Mucosa of descending colon (tissue), 3 donors: ENCODE measurements around the gene DCAF5. TPM values are rescaled to one million over a fixed set of nuclear protein-coding genes. Genes with fewer than 3 reads are reported as not detected.

Experiments
- ATAC-seq: fragments of 200-7000 bp; cut with Tn5 transposase; one replicate; pipeline ENCODE4 v1.9.1; 2020; ENCODE audit warnings: mild to moderate bottlenecking, moderate library complexity
- DNase-seq, 3 donors: peaks; one replicate each; pipeline ENCODE4 v3.0.0-alpha.2; 2020
- H3K36me3 ChIP-seq: fragments of 200-600 bp; one replicate; pipeline ENCODE4 v1.8.0; 2021; ENCODE audit warnings: low read depth, mild to moderate bottlenecking
- H3K4me1 ChIP-seq: fragments of 200-600 bp; one replicate; pipeline ENCODE4 v1.8.0; 2021; ENCODE audit warnings: low read depth, mild to moderate bottlenecking
- H3K4me3 ChIP-seq: fragments of 200-600 bp; one replicate; pipeline ENCODE4 v1.8.0; 2021; ENCODE audit warnings: mild to moderate bottlenecking
- H3K9me3 ChIP-seq: fragments of 200-600 bp; one replicate; pipeline ENCODE4 v1.8.0; 2021; ENCODE audit warnings: mild to moderate bottlenecking
- intact Hi-C, 2 donors: fragments of 100-400 bp; cut with DNase I in 1 of 2; cut with micrococcal nuclease in 1 of 2; formaldehyde crosslinking; loops; one replicate each; pipeline versions ENCODE4 v1.11.0 to v1.11.1; 2022; cut with DNase I, micrococcal nuclease
- long read RNA-seq, 2 donors: library from polyadenylated mRNA; unstranded; transcript quantifications; one replicate each; pipeline ENCODE4 v2.0.0, GENCODE V29; 2019 to 2021
- total RNA-seq, 3 donors: library from RNA; stranded (reverse); fragmentation: NEBNext Ultra II Directional in 2 of 3; extraction: Animal tissue kit (Norgen Biotek cat#: 25700) in 2 of 3; gene quantifications; one replicate each; pipeline versions ENCODE4 v1.2.1 to v1.2.4, GENCODE V29; 2021 to 2023
- TF ChIP-seq, protein P1 (sequence below): fragments of 200-600 bp; IDR thresholded peaks from one replicate; pipeline ENCODE4 v1.8.0; 2022; ENCODE audit warnings: antibody characterized with exemption, mild to moderate bottlenecking
- donor health status: DM: no; HTN: no; CAD: no; lungs with moderate emphysema.
- donor health status: DM: no; HTN: no; CAD: no.
- donor health status: DM: no; HTN: yes; CAD: no.

The DCAF5 gene, protein sequence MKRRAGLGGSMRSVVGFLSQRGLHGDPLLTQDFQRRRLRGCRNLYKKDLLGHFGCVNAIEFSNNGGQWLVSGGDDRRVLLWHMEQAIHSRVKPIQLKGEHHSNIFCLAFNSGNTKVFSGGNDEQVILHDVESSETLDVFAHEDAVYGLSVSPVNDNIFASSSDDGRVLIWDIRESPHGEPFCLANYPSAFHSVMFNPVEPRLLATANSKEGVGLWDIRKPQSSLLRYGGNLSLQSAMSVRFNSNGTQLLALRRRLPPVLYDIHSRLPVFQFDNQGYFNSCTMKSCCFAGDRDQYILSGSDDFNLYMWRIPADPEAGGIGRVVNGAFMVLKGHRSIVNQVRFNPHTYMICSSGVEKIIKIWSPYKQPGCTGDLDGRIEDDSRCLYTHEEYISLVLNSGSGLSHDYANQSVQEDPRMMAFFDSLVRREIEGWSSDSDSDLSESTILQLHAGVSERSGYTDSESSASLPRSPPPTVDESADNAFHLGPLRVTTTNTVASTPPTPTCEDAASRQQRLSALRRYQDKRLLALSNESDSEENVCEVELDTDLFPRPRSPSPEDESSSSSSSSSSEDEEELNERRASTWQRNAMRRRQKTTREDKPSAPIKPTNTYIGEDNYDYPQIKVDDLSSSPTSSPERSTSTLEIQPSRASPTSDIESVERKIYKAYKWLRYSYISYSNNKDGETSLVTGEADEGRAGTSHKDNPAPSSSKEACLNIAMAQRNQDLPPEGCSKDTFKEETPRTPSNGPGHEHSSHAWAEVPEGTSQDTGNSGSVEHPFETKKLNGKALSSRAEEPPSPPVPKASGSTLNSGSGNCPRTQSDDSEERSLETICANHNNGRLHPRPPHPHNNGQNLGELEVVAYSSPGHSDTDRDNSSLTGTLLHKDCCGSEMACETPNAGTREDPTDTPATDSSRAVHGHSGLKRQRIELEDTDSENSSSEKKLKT
- total RNA-seq: 10 to 100 TPM; 36.4 to 71.4 (median 46.9) TPM
- long read RNA-seq, donor 1, full-length matches to known transcripts: 11 of 43 reads
- long read RNA-seq, donor 1, partial matches to known transcripts: 3 of 43 reads
- long read RNA-seq, donor 1, other reads (novel, unspliced or antisense): 29 of 43 reads
- long read RNA-seq, donor 2, full-length matches to known transcripts: 4 of 10 reads
- long read RNA-seq, donor 2, partial matches to known transcripts: 2 of 10 reads
- long read RNA-seq, donor 2, other reads (novel, unspliced or antisense): 4 of 10 reads

DNA sequence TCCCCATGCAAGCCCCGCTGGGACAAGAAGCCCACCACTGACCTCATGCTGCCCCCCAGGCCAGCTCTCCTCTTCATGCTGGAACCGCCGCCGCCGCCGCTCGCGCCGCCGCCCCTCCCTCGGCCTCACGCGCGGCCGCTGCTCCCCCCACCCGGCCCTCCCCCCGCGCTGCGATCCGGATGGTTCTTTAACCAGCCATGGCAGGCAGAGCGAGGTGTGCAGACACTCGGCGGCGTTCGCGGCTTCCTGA is at the start of gene DCAF5:
TSS of gene DCAF5 (minus strand) at position 218 of the 250 bp plus-strand sequence. CDS start at position 77, 141 bp downstream.
- Histone ChIP-seq H3K9me3 (no peaks in the 10 kb centered on the region), H3K4me1 (peaks cover 17% of the 10 kb centered on the region), H3K36me3 (no peaks in the 10 kb centered on the region), H3K4me3 (peak within 1 kb of the TSS; percentile 87)
- TF ChIP-seq, protein P1, sequence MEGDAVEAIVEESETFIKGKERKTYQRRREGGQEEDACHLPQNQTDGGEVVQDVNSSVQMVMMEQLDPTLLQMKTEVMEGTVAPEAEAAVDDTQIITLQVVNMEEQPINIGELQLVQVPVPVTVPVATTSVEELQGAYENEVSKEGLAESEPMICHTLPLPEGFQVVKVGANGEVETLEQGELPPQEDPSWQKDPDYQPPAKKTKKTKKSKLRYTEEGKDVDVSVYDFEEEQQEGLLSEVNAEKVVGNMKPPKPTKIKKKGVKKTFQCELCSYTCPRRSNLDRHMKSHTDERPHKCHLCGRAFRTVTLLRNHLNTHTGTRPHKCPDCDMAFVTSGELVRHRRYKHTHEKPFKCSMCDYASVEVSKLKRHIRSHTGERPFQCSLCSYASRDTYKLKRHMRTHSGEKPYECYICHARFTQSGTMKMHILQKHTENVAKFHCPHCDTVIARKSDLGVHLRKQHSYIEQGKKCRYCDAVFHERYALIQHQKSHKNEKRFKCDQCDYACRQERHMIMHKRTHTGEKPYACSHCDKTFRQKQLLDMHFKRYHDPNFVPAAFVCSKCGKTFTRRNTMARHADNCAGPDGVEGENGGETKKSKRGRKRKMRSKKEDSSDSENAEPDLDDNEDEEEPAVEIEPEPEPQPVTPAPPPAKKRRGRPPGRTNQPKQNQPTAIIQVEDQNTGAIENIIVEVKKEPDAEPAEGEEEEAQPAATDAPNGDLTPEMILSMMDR: no peak
- ATAC-seq (no peak), DNase-seq (peak; percentile 94 to 97 (median 95))
- intact Hi-C loops: no loop called here

DNA sequence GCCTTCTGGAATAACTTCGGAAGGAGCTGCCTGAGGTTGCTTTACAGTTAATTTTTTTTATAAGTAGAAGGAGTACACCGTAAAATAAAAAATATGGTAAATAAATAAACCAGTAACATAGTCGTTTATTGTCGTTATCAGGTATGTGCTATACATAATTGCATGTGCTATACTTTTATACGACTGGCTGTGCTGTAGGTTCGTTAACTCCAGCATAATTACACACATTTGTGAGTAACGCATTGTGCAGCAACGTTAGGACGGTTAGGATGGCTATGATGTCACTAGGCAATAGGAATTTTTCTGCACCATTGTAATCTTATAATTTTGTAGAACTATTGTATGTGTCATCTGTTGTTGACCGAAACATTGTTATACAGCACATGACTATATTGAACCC is 46.9 kb upstream of the DCAF5 start:
- ATAC-seq: peak; percentile 94
- Histone ChIP-seq H3K4me3 (no peak overlapping the region), H3K4me1 (peaks cover 22% of the 10 kb centered on the region), H3K36me3 (no peaks in the 10 kb centered on the region), H3K9me3 (no peaks in the 10 kb centered on the region)
- no peak for DNase-seq
- TF ChIP-seq, protein P1: no peak
- intact Hi-C loops: no loop called here

DNA sequence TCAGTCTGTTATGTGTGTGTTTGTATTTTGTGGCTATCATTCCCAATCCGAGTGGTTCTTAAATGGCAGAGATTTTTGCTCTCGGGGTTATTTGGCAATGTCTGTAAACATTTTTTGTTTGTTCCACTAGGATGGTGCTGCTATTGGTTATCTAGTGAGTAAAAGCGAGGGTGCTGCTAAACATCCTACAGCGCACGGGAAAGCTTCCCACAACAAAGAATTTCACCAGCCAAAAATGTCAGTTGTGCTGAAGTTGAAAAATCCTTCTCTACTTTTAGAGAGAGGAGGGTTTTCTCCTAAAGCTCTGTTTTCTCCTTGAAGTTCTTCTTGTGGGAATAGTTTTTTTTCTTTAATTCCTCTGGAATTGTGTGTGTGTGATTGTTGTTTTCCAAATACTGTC is 40.8 kb upstream of the DCAF5 start:
- peaks cover 8% of the 10 kb centered on the region for H3K4me1 ChIP-seq
- H3K36me3 ChIP-seq: no peaks in the 10 kb centered on the region
- TF ChIP-seq, protein P1: no peak
- DNase-seq: no peak
- H3K4me3 ChIP-seq: no peak overlapping the region
- ATAC-seq: no peak
- intact Hi-C loops: no loop called here
- no peaks in the 10 kb centered on the region for H3K9me3 ChIP-seq

DNA sequence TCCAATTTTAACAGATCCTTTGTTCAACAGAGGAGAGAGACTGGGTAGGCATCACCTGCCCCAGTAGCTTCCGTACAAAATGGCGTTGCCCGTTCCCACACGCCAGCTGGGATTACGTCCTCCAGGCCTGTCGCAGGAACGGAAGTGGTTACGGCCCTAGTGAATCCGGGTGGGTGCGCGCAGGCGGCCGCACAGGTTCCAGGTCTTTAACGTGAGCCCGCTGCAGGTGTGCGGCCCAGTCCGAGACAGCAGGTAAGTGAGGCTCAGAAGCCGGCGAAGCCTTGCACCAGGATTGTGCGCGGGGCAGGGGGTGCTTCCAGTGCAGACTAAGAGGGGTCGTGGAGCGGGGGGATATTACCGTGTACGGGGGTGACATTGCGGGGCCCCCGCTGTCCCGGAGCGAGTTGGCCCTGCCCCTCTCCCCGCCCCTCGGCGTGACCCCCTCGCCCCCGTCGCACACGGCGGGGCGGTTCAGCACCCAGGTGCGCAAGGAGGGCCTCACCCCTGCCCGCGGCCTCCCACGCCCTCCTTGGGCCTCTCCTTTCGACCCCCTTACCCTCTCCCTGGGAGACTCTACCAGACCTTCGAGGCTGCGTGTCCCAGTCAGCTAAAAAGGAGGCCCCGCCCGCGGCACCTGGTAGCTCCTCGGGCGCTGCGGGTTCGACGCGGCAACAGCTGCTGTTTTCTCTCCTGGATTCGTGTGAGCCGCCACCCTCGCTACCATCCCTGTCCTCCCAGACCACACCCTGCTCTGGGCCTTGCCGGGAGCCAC is 38.6 kb upstream of the DCAF5 start, which contains the start of gene EXD2:
TSS of gene EXD2 (plus strand) at position 159 of the 772 bp plus-strand sequence. CDS start 17,973 bp downstream, outside the sequence.
- Histone ChIP-seq H3K4me1 (peaks cover 8% of the 10 kb centered on the region), H3K4me3 (peak within 1 kb of the TSS; percentile 56), H3K36me3 (no peaks in the 10 kb centered on the region), H3K9me3 (no peaks in the 10 kb centered on the region)
- ATAC-seq (peak; percentile 98), DNase-seq (peak; percentile 92 to 93 (median 92))
- TF ChIP-seq, protein P1: no peak
- intact Hi-C loops: no loop called here

DNA sequence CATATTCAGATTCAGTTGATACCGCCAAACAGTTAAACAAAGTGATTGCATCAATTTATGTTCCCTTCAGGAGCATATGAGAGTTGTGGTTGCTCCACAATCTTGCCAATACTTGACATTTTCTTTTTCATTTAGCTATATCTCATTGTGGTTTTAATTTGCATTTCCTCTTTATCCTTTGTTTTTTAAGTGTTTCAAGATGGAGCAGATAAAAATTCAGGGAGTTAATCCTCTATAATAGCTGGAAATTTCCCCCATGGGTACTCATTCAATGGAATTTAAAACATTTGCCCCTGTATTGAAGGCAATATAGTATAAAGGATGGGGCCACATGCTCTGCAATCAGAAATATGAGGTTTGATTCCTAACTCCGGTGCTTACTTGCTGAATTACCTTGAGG is 37.3 kb upstream of the DCAF5 start:
- intact Hi-C loops: no loop called here

More for the DNA sequence above, 37.3 kb upstream of the DCAF5 start:
- no peaks in the 10 kb centered on the region for H3K9me3 ChIP-seq
- DNase-seq: no peak
- H3K4me3 ChIP-seq: no peak overlapping the region
- TF ChIP-seq, protein P1: no peak
- H3K4me1 ChIP-seq: peaks cover 4% of the 10 kb centered on the region
- ATAC-seq: no peak
- no peaks in the 10 kb centered on the region for H3K36me3 ChIP-seq
